Loucy (cell line): ENCODE results near the gene UBALD1.

Experiments used
- EZH2phosphoT487 ChIP-seq: fragments of 200-600 bp; IDR thresholded peaks from 2 replicates; pipeline ENCODE4 v1.6.1; 2018; ENCODE audit warnings: antibody characterized with exemption, mild to moderate bottlenecking, moderate library complexity, borderline replicate concordance
- TF ChIP-seq, protein P1 (sequence below): fragments of 200-600 bp; sonication (generic); conservative IDR thresholded peaks from 2 replicates; pipeline ENCODE4 v1.5.1; 2014; ENCODE audit warnings: mild to moderate bottlenecking, antibody characterized with exemption, low read length

DNA sequence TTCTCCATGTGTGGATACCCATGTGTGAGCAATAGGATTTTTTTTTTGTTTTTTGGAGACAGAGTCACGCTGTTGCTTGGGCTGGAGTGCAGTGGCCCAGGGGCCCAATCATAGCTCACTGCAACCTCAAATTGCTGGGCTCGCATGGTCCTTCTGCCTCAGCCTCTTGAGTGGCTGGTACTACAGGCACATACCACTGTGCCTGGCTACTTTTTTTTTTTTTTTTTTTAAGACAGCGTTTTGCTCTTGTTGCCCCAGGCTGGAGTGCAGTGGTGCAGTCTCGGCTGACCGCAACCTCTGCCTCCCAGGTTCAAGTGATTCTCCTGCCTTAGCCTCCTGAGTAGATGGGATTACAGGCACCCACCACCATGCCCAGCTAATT lies 26.6 kb upstream of the UBALD1 start:
- TF ChIP-seq EZH2phosphoT487: no peak
- TF ChIP-seq, protein P1, sequence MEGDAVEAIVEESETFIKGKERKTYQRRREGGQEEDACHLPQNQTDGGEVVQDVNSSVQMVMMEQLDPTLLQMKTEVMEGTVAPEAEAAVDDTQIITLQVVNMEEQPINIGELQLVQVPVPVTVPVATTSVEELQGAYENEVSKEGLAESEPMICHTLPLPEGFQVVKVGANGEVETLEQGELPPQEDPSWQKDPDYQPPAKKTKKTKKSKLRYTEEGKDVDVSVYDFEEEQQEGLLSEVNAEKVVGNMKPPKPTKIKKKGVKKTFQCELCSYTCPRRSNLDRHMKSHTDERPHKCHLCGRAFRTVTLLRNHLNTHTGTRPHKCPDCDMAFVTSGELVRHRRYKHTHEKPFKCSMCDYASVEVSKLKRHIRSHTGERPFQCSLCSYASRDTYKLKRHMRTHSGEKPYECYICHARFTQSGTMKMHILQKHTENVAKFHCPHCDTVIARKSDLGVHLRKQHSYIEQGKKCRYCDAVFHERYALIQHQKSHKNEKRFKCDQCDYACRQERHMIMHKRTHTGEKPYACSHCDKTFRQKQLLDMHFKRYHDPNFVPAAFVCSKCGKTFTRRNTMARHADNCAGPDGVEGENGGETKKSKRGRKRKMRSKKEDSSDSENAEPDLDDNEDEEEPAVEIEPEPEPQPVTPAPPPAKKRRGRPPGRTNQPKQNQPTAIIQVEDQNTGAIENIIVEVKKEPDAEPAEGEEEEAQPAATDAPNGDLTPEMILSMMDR: no peak
